ENCODE data around the gene MPC1L.

Gene MPC1L

DNA sequence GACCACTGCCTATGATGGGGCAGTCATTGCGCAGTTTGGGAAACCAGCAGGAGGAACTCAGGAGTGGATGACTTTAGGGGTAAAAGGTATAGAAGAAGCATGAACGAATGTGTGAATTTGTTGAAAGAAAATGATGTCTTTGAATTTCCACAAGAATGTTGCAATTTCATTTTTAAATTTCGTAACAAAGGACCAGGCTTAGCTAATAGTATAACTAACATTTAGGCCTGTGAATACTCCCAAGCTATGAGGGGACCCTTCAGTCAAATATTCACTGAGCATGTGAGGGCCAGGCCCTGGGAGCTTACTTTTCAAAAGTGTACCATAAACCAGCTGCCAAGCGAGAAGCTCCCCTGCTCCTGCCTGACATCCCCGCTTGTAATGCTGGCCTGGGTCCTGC is 5.3 kb downstream of the MPC1L start:
- Histone ChIP-seq H3K4me1 (ENCODE audit: control insufficient read depth, insufficient read depth, low read length) (no peaks in the 10 kb centered on the region), H3K27ac (ENCODE audit: low read depth, low read length) (no peak overlapping the region), H3K4me3 (ENCODE audit: low read depth, low read length) (no peak overlapping the region), H3K9ac (ENCODE audit: low read depth, low read length) (no peak overlapping the region), H3K36me3 (ENCODE audit: control insufficient read depth, insufficient read depth, low read length) (peaks cover 45% of the 10 kb centered on the region), H3K9me3 (ENCODE audit: control insufficient read depth, insufficient read depth, low read length) (no peaks in the 10 kb centered on the region), H3K27me3 (ENCODE audit: control insufficient read depth, insufficient read depth, low read length) (no peaks in the 10 kb centered on the region)

DNA sequence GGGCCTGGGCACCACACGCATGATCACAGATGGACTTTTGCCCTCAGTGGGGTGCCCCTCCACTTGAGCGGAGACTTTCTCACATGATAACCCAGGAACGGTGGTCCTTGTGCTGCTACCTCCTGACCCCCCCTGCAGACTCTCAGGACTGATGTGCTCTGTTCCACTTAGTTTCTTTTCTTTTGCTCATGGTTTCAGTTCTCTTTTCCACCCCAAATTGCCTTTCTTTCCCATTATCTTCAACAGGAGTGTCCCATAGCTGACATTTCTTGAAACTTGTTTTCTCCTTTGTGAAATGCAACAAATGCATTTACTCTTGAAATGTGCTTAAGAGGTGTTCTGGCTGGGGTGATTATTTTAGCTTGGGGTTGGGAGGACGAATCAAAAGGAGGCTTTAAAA is 9.0 kb downstream of the MPC1L start:
- no peaks in the 10 kb centered on the region for H3K9me3 ChIP-seq (ENCODE audit: control insufficient read depth, insufficient read depth, low read length)
- H3K36me3 ChIP-seq (ENCODE audit: control insufficient read depth, insufficient read depth, low read length): peaks cover 78% of the 10 kb centered on the region
- no peak overlapping the region for H3K4me3 ChIP-seq (ENCODE audit: low read depth, low read length)
- H3K27ac ChIP-seq (ENCODE audit: low read depth, low read length): no peak overlapping the region
- H3K9ac ChIP-seq (ENCODE audit: low read depth, low read length): no peak overlapping the region
- H3K27me3 ChIP-seq (ENCODE audit: control insufficient read depth, insufficient read depth, low read length): no peaks in the 10 kb centered on the region
- no peaks in the 10 kb centered on the region for H3K4me1 ChIP-seq (ENCODE audit: control insufficient read depth, insufficient read depth, low read length)

DNA sequence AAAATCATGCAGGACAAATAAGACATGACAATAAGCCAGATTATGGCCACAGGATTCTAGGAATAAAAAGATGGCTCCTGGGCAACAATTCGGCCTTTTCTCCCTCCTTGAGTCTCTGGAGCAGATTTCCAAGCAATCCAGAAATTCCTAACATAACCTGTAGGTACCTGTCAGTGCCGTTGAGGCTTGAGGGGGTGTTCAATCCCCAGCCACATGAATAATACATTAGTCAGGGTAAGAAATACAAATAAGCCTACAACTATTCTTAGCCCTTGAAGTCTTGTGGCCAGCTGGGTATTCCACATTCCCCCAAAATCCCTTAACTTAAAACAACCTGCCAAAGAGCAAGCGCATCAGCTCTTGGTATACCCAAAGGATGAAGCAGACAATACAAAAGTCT is 14.5 kb downstream of the MPC1L start:
- H3K9me3 ChIP-seq (ENCODE audit: control insufficient read depth, insufficient read depth, low read length): no peaks in the 10 kb centered on the region; the same call in 1 of the 2 replicates
- H3K9ac ChIP-seq (ENCODE audit: low read depth, low read length): no peak overlapping the region
- H3K27me3 ChIP-seq (ENCODE audit: control insufficient read depth, insufficient read depth, low read length): no peaks in the 10 kb centered on the region
- peaks cover 69% of the 10 kb centered on the region for H3K36me3 ChIP-seq (ENCODE audit: control insufficient read depth, insufficient read depth, low read length)
- no peak overlapping the region for H3K27ac ChIP-seq (ENCODE audit: low read depth, low read length)
- no peaks in the 10 kb centered on the region for H3K4me1 ChIP-seq (ENCODE audit: control insufficient read depth, insufficient read depth, low read length)
- no peak overlapping the region for H3K4me3 ChIP-seq (ENCODE audit: low read depth, low read length)

DNA sequence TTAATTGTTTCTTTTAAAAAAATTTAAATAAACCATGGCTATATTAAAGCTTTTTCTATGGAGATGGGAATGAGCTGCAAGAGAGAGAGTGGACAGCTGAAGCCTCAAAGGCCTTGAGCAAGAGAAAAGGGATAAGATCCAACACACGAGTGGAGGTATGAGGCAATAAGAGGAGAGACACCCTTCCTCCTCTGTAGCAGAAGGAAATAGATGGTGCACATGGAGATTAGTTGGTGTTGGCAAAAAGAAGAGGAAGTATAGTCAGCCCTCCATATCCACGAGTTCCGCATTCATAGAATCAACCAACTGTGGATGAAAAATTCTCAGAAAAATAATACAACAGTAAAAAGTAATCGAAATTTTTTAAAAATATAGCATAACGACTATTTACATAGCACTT is 20.9 kb downstream of the MPC1L start:
- no peaks in the 10 kb centered on the region for H3K27me3 ChIP-seq (ENCODE audit: control insufficient read depth, insufficient read depth, low read length)
- no peak overlapping the region for H3K27ac ChIP-seq (ENCODE audit: low read depth, low read length)
- no peak overlapping the region for H3K4me3 ChIP-seq (ENCODE audit: low read depth, low read length)
- H3K9ac ChIP-seq (ENCODE audit: low read depth, low read length): no peak overlapping the region
- peaks cover 3% of the 10 kb centered on the region; the same call in 1 of the 2 replicates for H3K4me1 ChIP-seq (ENCODE audit: control insufficient read depth, insufficient read depth, low read length)
- H3K9me3 ChIP-seq (ENCODE audit: control insufficient read depth, insufficient read depth, low read length): no peaks in the 10 kb centered on the region
- H3K36me3 ChIP-seq (ENCODE audit: control insufficient read depth, insufficient read depth, low read length): peaks cover 14% of the 10 kb centered on the region

DNA sequence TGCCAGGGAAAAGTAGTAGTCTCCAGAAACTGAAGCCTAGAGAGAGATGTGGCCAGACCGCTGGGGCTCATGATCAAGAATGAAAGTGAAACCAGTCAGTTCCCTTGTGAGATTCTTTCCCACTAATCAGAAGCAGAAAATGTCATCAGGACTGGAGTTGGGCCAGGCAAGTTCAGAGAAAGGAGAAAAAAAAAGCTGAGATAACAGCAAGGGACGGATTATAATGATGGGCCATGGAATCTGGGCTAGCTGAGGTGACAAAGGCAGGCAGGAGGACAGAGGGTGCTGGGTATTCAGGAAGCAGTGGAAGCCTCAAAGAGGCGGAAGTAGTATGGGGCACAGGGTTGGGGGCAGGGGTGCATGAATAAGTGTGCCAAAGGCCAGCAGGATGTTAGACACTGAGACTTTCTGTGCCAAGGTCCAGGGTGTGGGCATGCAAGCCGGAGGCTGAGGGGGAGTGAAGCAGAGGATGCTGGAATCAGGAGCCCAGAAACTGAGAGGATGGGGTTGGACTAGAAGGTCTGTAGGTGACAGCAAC is 21.7 kb downstream of the MPC1L start:
- H3K9ac ChIP-seq (ENCODE audit: low read depth, low read length): no peak overlapping the region
- peaks cover 10% of the 10 kb centered on the region; the same call in 1 of the 2 replicates for H3K36me3 ChIP-seq (ENCODE audit: control insufficient read depth, insufficient read depth, low read length)
- no peak overlapping the region for H3K4me3 ChIP-seq (ENCODE audit: low read depth, low read length)
- H3K27me3 ChIP-seq (ENCODE audit: control insufficient read depth, insufficient read depth, low read length): no peaks in the 10 kb centered on the region
- peaks cover 3% of the 10 kb centered on the region; the same call in 1 of the 2 replicates for H3K4me1 ChIP-seq (ENCODE audit: control insufficient read depth, insufficient read depth, low read length)
- H3K9me3 ChIP-seq (ENCODE audit: control insufficient read depth, insufficient read depth, low read length): no peaks in the 10 kb centered on the region
- no peak overlapping the region for H3K27ac ChIP-seq (ENCODE audit: low read depth, low read length)

DNA sequence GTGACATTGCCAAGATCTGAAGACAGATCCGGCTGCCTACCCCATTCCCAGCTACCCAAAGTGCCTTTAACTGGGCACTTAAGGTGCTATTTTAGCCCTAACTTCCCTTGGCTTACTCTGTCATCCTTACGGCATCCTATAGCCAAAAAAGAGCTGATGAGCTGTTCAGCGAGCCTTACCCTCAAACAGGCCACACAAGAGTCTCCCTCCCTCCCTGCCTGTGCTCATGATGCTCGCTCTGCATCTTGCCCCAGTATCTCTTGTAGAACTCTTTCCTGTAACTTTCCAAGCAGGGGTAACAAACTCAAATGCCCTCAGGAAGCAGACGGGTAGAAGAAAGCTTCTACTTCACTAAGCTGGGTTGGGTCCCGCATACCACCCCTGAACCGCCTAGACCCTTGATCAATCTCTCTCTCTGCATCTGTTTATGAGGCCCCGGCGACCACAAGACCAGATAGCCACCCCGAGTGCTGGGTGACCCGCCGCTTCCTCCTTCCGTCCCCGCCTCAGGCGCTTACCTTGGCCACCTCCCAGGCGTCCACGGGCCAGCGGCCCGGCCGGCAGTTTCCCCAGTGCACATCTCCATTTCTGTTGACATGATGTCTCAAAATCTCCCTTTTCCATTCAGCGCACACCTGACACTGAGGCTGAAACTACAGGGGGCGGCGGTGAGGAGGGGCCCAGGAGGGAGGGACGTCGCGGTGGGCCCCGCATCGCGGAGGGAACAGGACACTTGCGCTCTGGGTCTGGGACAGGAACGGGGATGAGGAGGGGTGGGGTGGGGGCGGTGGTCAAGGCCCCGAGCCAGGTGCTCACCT is 23.5 kb downstream of the MPC1L start:
- Histone ChIP-seq H3K9ac (ENCODE audit: low read depth, low read length) (peak overlapping the region; percentile 73), H3K4me1 (ENCODE audit: control insufficient read depth, insufficient read depth, low read length) (peaks cover 3% of the 10 kb centered on the region; the same call in 1 of the 2 replicates), H3K27me3 (ENCODE audit: control insufficient read depth, insufficient read depth, low read length) (no peaks in the 10 kb centered on the region), H3K27ac (ENCODE audit: low read depth, low read length) (peak overlapping the region; percentile 74), H3K4me3 (ENCODE audit: low read depth, low read length) (peak overlapping the region; percentile 80), H3K9me3 (ENCODE audit: control insufficient read depth, insufficient read depth, low read length) (no peaks in the 10 kb centered on the region), H3K36me3 (ENCODE audit: control insufficient read depth, insufficient read depth, low read length) (peaks cover 27% of the 10 kb centered on the region)

DNA sequence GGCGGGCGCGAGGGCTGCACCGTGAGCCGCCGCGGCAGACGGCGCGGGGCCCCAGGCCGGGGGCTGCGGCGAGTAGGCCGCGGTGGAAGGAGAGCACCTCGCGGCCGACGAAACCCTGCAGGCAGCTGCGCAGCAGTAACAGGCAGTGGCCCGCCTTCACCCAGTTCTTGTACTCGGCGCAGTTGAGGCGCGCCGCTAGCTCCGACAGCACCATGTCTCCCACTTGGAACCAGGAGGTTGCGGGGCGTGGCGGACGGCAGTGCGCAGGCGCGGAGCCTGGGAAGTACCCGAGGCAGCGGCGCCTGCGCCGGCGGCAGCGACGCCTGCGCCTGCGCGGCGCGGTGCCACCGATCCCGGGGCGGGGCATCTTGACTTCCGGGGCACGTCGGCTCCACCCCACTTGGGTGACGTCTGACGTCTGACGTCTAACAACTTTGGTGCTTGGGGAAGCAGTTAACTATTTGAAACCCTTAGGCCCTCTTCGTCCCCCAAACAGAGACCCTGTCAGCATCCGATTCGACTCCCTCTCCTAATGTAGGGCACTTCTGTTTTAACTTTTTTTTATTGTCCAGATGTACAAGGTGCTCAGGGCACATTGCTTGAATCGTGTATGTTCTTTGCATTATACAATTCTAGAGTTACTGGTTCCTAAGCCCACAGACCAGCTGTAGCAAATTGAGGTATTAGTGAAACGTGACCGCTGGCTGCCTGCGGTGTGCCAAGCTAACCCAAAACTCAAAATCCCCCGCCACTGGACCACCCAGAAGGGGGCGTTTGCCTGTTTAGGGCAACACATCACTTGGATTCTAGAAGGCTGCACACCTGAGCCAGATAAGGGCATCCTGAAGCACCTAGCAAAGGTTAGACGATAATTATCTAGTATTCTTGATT is 24.3 kb downstream of the MPC1L start, which contains the start of gene CXorf38:
CXorf38 (minus strand) TSS at position 255 of the 891 bp plus-strand sequence; CDS start at position 214, 41 bp downstream.
- Histone ChIP-seq H3K36me3 (ENCODE audit: control insufficient read depth, insufficient read depth, low read length) (peaks cover 33% of the 10 kb centered on the region), H3K27me3 (ENCODE audit: control insufficient read depth, insufficient read depth, low read length) (no peaks in the 10 kb centered on the region), H3K27ac (ENCODE audit: low read depth, low read length) (peak within 1 kb of the TSS; percentile 75), H3K4me3 (ENCODE audit: low read depth, low read length) (peak within 1 kb of the TSS; percentile 80), H3K4me1 (ENCODE audit: control insufficient read depth, insufficient read depth, low read length) (peaks cover 3% of the 10 kb centered on the region; the same call in 1 of the 2 replicates), H3K9me3 (ENCODE audit: control insufficient read depth, insufficient read depth, low read length) (no peaks in the 10 kb centered on the region), H3K9ac (ENCODE audit: low read depth, low read length) (peak within 1 kb of the TSS; percentile 73)

DNA sequence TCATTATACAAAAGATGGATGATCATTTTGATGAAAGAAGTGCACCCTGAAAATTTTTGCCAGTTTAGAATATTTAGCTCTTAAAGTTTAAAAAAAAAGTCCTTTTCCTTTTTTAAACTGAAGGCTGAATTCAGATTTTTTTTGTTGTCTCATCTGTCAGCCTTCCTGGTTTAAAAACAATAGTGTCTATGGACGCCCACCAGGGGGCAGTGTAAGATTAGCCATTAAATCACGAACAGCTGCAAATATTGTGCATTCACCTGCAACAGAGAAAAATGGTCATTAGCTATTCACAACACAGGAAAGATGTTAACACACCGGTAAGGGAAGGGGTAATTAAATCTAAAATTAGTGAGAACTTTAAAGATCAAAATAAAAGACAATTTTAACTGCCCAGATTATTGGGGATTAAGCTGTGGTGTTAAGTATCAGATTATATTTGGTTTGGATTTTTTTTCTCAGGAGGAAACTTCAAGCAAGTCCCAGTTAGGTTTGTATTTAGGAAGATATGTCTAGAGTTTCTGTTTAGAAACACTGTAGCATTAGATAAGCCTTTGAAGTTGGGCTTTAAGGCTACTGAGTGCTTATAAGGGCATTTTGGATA is 28.5 kb downstream of the MPC1L start:
- no peaks in the 10 kb centered on the region for H3K27me3 ChIP-seq (ENCODE audit: control insufficient read depth, insufficient read depth, low read length)
- H3K9ac ChIP-seq (ENCODE audit: low read depth, low read length): no peak overlapping the region
- H3K4me1 ChIP-seq (ENCODE audit: control insufficient read depth, insufficient read depth, low read length): no peaks in the 10 kb centered on the region
- no peaks in the 10 kb centered on the region for H3K9me3 ChIP-seq (ENCODE audit: control insufficient read depth, insufficient read depth, low read length)
- peaks cover 65% of the 10 kb centered on the region for H3K36me3 ChIP-seq (ENCODE audit: control insufficient read depth, insufficient read depth, low read length)
- H3K27ac ChIP-seq (ENCODE audit: low read depth, low read length): no peak overlapping the region
- no peak overlapping the region for H3K4me3 ChIP-seq (ENCODE audit: low read depth, low read length)

DNA sequence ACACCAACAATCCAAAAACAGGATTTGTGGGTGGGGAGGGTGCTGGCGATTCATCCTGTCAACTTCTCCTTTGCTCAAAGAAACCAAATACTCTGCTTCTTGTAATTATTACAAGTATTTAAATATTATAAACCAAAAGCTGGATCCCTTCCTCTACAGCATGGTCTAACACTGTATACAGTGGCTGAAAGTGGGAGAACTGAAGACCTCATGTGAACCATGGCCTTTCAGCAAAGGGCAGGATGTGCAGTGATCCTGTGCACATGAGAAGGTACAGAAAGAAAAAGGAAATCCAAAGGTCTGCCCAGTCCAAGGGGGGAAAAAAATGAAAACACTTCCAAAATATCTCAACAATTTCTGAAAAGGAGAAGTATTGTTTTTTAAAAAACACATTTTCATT is 29.4 kb downstream of the MPC1L start:
- no peaks in the 10 kb centered on the region for H3K27me3 ChIP-seq (ENCODE audit: control insufficient read depth, insufficient read depth, low read length)
- H3K4me3 ChIP-seq (ENCODE audit: low read depth, low read length): no peak overlapping the region
- no peaks in the 10 kb centered on the region for H3K4me1 ChIP-seq (ENCODE audit: control insufficient read depth, insufficient read depth, low read length)
- no peak overlapping the region for H3K9ac ChIP-seq (ENCODE audit: low read depth, low read length)
- H3K27ac ChIP-seq (ENCODE audit: low read depth, low read length): no peak overlapping the region
- peaks cover 74% of the 10 kb centered on the region for H3K36me3 ChIP-seq (ENCODE audit: control insufficient read depth, insufficient read depth, low read length)
- no peaks in the 10 kb centered on the region for H3K9me3 ChIP-seq (ENCODE audit: control insufficient read depth, insufficient read depth, low read length)

DNA sequence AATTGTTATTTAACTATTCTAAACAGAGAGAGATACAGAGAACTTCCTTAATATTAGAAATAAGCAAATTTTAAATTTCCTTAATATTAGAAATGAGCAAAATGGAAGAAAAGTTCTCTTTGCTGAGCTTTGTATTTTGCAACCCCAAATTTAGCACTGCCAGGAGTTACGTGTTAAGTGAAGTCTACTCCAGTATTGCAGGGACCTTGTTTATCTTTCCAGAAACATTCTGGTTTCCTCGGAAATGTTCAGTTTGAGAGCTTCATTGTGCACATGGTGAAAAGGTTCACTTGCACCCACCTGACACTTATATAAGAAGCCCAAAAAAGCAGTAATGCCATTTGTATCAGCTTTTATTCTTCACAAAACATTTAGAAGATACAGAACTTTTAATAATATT is 30.3 kb downstream of the MPC1L start:
- no peak overlapping the region for H3K27ac ChIP-seq (ENCODE audit: low read depth, low read length)
- no peaks in the 10 kb centered on the region for H3K4me1 ChIP-seq (ENCODE audit: control insufficient read depth, insufficient read depth, low read length)
- no peak overlapping the region for H3K4me3 ChIP-seq (ENCODE audit: low read depth, low read length)
- no peak overlapping the region for H3K9ac ChIP-seq (ENCODE audit: low read depth, low read length)
- H3K36me3 ChIP-seq (ENCODE audit: control insufficient read depth, insufficient read depth, low read length): peaks cover 82% of the 10 kb centered on the region
- H3K27me3 ChIP-seq (ENCODE audit: control insufficient read depth, insufficient read depth, low read length): no peaks in the 10 kb centered on the region
- no peaks in the 10 kb centered on the region for H3K9me3 ChIP-seq (ENCODE audit: control insufficient read depth, insufficient read depth, low read length)

Data from HUES48 (cell line).